IMR-90 (cell line): Measurements from ENCODE around the gene ITFG1.

Source experiments
- BHLHE40 ChIP-seq: fragments of 150-350 bp; IDR thresholded peaks from 2 replicates; pipeline ENCODE4 v1.6.1; 2016; ENCODE audit warnings: mild to moderate bottlenecking, low read depth, low read length
- CEBPB ChIP-seq: IDR thresholded peaks from 2 replicates; pipeline ENCODE4 v1.6.1; 2012; ENCODE audit warnings: low read depth, low read length, improper control_type of control experiment
- CTCF ChIP-seq: conservative IDR thresholded peaks from 2 replicates; pipeline ENCODE4 v1.5.1; 2012; ENCODE audit warnings: mild to moderate bottlenecking, low read depth, low read length, improper control_type of control experiment
- ELK1 ChIP-seq: fragments of 150-350 bp; IDR thresholded peaks from 2 replicates; pipeline ENCODE4 v1.6.1; 2016; ENCODE audit warnings: low read depth, mild to moderate bottlenecking, low read length, moderate library complexity, borderline replicate concordance
- FOS ChIP-seq: fragments of 150-350 bp; IDR thresholded peaks from 2 replicates; pipeline ENCODE4 v1.6.1; 2016; ENCODE audit warnings: low read depth, low read length
- MAZ ChIP-seq: IDR thresholded peaks from 2 replicates; pipeline ENCODE4 v1.6.1; 2012; ENCODE audit warnings: low read depth, mild to moderate bottlenecking, low read length, improper control_type of control experiment, moderate library complexity, borderline replicate concordance
- POLR2A ChIP-seq: IDR thresholded peaks from 2 replicates; pipeline ENCODE4 v1.6.1; 2012; ENCODE audit warnings: mild to moderate bottlenecking, low read depth, low read length
- RAD21 ChIP-seq: IDR thresholded peaks from 2 replicates; pipeline ENCODE4 v1.6.1; 2012; ENCODE audit warnings: low read length, improper control_type of control experiment
- RCOR1 ChIP-seq: IDR thresholded peaks from 2 replicates; pipeline ENCODE4 v1.6.1; 2012; ENCODE audit warnings: mild to moderate bottlenecking, low read length, improper control_type of control experiment; ENCODE audit not compliant: insufficient replicate concordance
- RFX5 ChIP-seq: IDR thresholded peaks from 2 replicates; pipeline ENCODE4 v1.8.0; 2012; ENCODE audit warnings: low read depth, mild to moderate bottlenecking, low read length, moderate library complexity
- SMC3 ChIP-seq: fragments of 150-350 bp; IDR thresholded peaks from 2 replicates; pipeline ENCODE4 v1.6.1; 2016; ENCODE audit warnings: low read depth, mild to moderate bottlenecking, antibody characterized with exemption, low read length, moderate library complexity

- TF ChIP-seq CTCF: no peak
- no peak for TF ChIP-seq ELK1
- no peak for TF ChIP-seq POLR2A
- no peak for TF ChIP-seq RFX5
- no peak for TF ChIP-seq FOS
- no peak for TF ChIP-seq CEBPB
- TF ChIP-seq RAD21: no peak
- TF ChIP-seq BHLHE40: no peak
- TF ChIP-seq RCOR1: no peak
- no peak for TF ChIP-seq MAZ
- no peak for TF ChIP-seq SMC3
These were observed 209.9 kb downstream of the ITFG1 start for GRCh38 chr16:47250983-47251382.
